ENCODE measurements around the gene ID1. TPM values are rescaled to one million over a fixed set of nuclear protein-coding genes. Genes with fewer than 3 reads are reported as not detected.

ID1 gene
- total and polyA plus RNA-seq, 2 donors from 2014 or later: 189 to 293 TPM

DNA sequence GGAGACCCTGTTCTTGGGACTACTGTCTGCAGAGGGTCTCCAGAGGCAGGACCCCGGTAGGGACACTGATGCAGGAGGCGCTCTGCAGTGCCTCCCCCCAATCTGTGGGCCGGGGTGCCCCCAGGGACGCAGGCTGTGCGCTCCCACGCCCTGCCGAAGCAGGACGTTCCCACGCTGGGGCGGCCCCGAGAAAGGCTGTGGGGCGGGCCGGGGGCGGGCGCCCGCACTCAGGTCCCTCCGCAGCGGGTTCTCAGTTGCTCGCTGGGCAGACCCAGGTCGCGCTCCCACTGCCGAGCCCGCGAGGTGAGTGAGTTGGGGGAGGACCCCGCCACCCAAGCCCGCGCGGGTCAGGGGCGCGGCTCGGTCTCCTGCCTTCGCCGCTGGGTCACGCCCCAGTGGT, 32.6 kb downstream of the ID1 start, which contains the start of gene COX4I2:
COX4I2 (plus strand) TSS at position 253 of the 400 bp plus-strand sequence. CDS start 1,106 bp downstream, outside the sequence.
- intact Hi-C loops (cut with DNase I): no loop called here
- H3K4me1 ChIP-seq (ENCODE audit: control insufficient read depth in 2 of 3, insufficient read depth in 2 of 3, low read depth in 1 of 3, low read length in 3 of 3): no peaks in the 10 kb centered on the region
- FAIRE-seq: no peak
- no peak within 1 kb of the TSS for H3K27ac ChIP-seq (ENCODE audit: low read depth in 2 of 2, low read length in 2 of 2)
- H3K36me3 ChIP-seq (ENCODE audit: control insufficient read depth in 2 of 3, insufficient read depth in 3 of 3, low read length in 3 of 3): no peaks in the 10 kb centered on the region
- DNase-seq: peak in 2 of 5 donors; percentile 34 to 61
- H3K4me3 ChIP-seq (ENCODE audit: low read length in 3 of 3): no peak within 1 kb of the TSS
- H3K9me3 ChIP-seq (ENCODE audit: control insufficient read depth in 2 of 3, insufficient read depth in 1 of 3, low read length in 3 of 3): no peaks in the 10 kb centered on the region
- no peaks in the 10 kb centered on the region for H3K27me3 ChIP-seq (ENCODE audit: control insufficient read depth, insufficient read depth, low read length)
- TF ChIP-seq, protein P1, sequence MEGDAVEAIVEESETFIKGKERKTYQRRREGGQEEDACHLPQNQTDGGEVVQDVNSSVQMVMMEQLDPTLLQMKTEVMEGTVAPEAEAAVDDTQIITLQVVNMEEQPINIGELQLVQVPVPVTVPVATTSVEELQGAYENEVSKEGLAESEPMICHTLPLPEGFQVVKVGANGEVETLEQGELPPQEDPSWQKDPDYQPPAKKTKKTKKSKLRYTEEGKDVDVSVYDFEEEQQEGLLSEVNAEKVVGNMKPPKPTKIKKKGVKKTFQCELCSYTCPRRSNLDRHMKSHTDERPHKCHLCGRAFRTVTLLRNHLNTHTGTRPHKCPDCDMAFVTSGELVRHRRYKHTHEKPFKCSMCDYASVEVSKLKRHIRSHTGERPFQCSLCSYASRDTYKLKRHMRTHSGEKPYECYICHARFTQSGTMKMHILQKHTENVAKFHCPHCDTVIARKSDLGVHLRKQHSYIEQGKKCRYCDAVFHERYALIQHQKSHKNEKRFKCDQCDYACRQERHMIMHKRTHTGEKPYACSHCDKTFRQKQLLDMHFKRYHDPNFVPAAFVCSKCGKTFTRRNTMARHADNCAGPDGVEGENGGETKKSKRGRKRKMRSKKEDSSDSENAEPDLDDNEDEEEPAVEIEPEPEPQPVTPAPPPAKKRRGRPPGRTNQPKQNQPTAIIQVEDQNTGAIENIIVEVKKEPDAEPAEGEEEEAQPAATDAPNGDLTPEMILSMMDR (IDR thresholded peaks at IDR 0.05; ENCODE audit: borderline replicate concordance, extremely low read depth, insufficient read depth): no peak
- no peak within 1 kb of the TSS for H3K9ac ChIP-seq (ENCODE audit: low read length in 3 of 3)

DNA sequence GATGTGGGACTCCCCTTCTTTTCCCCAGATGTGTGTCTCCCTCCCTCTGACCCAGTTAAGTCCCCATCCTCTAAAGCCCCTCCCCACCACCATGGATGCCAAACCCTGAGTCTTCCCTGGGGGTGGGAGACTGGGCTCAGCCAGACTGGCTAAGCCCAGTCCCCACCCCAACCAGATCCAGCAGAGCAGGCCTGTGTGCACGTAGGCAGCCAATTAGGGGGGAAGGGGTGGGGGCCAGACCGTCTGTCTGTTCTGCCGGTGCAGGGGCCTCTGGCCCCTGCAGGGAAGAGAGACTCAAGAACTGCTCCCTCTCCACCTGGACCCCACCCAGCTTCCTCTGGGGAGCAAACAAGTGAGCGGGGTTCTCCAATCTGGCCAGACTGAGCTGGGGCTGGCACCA, 33.2 kb downstream of the ID1 start:
- TF ChIP-seq, protein P1 (IDR thresholded peaks at IDR 0.05; ENCODE audit: borderline replicate concordance, extremely low read depth, insufficient read depth): no peak
- no peak overlapping the region for H3K9ac ChIP-seq (ENCODE audit: low read length in 3 of 3)
- intact Hi-C loops (cut with DNase I): no loop called here

DNA sequence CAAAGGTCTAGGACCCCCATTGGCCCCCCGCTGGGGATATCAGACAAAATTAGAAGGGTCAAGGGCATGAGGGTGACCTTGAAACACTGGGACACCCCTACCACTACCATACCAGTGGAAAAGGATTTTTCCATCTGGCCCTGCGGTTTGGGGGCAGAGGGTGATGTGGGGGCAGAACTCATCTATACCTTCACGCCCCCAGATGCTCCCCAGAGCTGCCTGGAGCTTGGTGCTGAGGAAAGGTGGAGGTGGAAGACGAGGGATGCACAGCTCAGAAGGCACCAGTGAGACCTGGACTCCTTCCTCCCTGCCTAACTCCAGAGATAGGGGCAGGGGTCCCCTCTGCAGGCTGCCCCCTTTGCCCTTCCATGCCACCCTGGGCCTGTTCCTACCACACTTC, 33.7 kb downstream of the ID1 start:
- FAIRE-seq (no peak), DNase-seq (no peak)
- no peaks in the 10 kb centered on the region for H3K4me1 ChIP-seq (ENCODE audit: control insufficient read depth in 2 of 3, insufficient read depth in 2 of 3, low read depth in 1 of 3, low read length in 3 of 3)
- intact Hi-C loops (cut with DNase I): no loop called here
- TF ChIP-seq, protein P1 (IDR thresholded peaks at IDR 0.05; ENCODE audit: borderline replicate concordance, extremely low read depth, insufficient read depth): no peak
- no peaks in the 10 kb centered on the region for H3K36me3 ChIP-seq (ENCODE audit: control insufficient read depth in 2 of 3, insufficient read depth in 3 of 3, low read length in 3 of 3)
- H3K9me3 ChIP-seq (ENCODE audit: control insufficient read depth in 2 of 3, insufficient read depth in 1 of 3, low read length in 3 of 3): no peaks in the 10 kb centered on the region
- H3K27ac ChIP-seq (ENCODE audit: low read depth in 2 of 2, low read length in 2 of 2): no peak overlapping the region
- H3K27me3 ChIP-seq (ENCODE audit: control insufficient read depth, insufficient read depth, low read length): no peaks in the 10 kb centered on the region
- H3K4me3 ChIP-seq (ENCODE audit: low read length in 3 of 3): no peak overlapping the region
- H3K9ac ChIP-seq (ENCODE audit: low read length in 3 of 3): no peak overlapping the region

More for the DNA sequence above, 33.2 kb downstream of the ID1 start:
- no peaks in the 10 kb centered on the region for H3K4me1 ChIP-seq (ENCODE audit: control insufficient read depth in 2 of 3, insufficient read depth in 2 of 3, low read depth in 1 of 3, low read length in 3 of 3)
- H3K27me3 ChIP-seq (ENCODE audit: control insufficient read depth, insufficient read depth, low read length): no peaks in the 10 kb centered on the region
- H3K9me3 ChIP-seq (ENCODE audit: control insufficient read depth in 2 of 3, insufficient read depth in 1 of 3, low read length in 3 of 3): no peaks in the 10 kb centered on the region
- no peaks in the 10 kb centered on the region for H3K36me3 ChIP-seq (ENCODE audit: control insufficient read depth in 2 of 3, insufficient read depth in 3 of 3, low read length in 3 of 3)
- peak in 1 of 5 donors; percentile 11 for DNase-seq
- no peak for FAIRE-seq
- no peak overlapping the region for H3K27ac ChIP-seq (ENCODE audit: low read depth in 2 of 2, low read length in 2 of 2)
- H3K4me3 ChIP-seq (ENCODE audit: low read length in 3 of 3): no peak overlapping the region

DNA sequence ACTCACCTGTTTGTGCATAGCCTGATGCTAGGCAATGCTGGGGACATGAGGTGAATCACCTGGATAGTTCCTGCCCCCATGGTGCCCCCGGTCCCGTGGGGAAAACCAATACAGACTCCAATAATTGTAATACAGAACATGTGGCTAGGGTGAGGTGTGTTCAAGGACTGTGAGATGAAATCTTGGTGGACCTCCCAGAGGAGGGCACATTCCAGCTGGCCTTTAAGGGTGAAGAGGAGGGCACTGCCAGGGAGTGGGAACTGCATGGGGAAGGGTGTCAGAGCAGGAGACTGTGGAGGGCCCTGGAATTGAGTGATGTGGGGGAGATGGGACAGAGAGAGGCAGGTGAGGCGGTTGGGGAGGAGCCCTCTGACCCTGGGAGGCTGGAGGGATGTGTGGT, 35.2 kb downstream of the ID1 start:
- TF ChIP-seq, protein P1 (IDR thresholded peaks at IDR 0.05; ENCODE audit: borderline replicate concordance, extremely low read depth, insufficient read depth): no peak
- DNase-seq (no peak), FAIRE-seq (no peak)
- intact Hi-C loops (cut with DNase I): no loop called here
- H3K27ac ChIP-seq (ENCODE audit: low read depth in 2 of 2, low read length in 2 of 2): no peak overlapping the region
- H3K9me3 ChIP-seq (ENCODE audit: control insufficient read depth in 2 of 3, insufficient read depth in 1 of 3, low read length in 3 of 3): no peaks in the 10 kb centered on the region
- H3K4me1 ChIP-seq (ENCODE audit: control insufficient read depth in 2 of 3, insufficient read depth in 2 of 3, low read depth in 1 of 3, low read length in 3 of 3): no peaks in the 10 kb centered on the region
- H3K9ac ChIP-seq (ENCODE audit: low read length in 3 of 3): no peak overlapping the region
- H3K36me3 ChIP-seq (ENCODE audit: control insufficient read depth in 2 of 3, insufficient read depth in 3 of 3, low read length in 3 of 3): no peaks in the 10 kb centered on the region
- H3K4me3 ChIP-seq (ENCODE audit: low read length in 3 of 3): no peak overlapping the region
- H3K27me3 ChIP-seq (ENCODE audit: control insufficient read depth, insufficient read depth, low read length): no peaks in the 10 kb centered on the region
